PC-3 (cell line): ENCODE results near the gene GPC6. TPM values are rescaled to one million over a fixed set of nuclear protein-coding genes. Genes with fewer than 3 reads are reported as not detected.

ENCODE experiments used
- ATAC-seq: fragments of 200-7000 bp; cut with Tn5 transposase; 2 replicates; pipeline ENCODE4 v1.9.1; 2020; ENCODE audit warnings: mild to moderate bottlenecking, moderate library complexity
- BruUV-seq: library from RNA; stranded (reverse); fragments of 400-500 nt; replicated peaks from 2 replicates; lab custom pipeline; 2021; lab: Mats Ljungman, UMichigan
- CTCF ChIA-PET: fragments of 300-600 bp; sonication (Branson Sonifier 250); formaldehyde crosslinking; loops from one replicate; lab custom pipeline; 2022; ENCODE audit warnings: antibody characterized with exemption; lab: Charles Lee
- POLR2A ChIA-PET: fragments of 300-600 bp; sonication (Branson Sonifier 250); formaldehyde crosslinking; loops from one replicate; lab custom pipeline; 2022; ENCODE audit warnings: antibody characterized with exemption; ENCODE audit not compliant: unreplicated experiment; lab: Charles Lee
- DNase-seq: peaks from one replicate; pipeline ENCODE4 v3.0.0-alpha.2; 2015
- H2AFZ ChIP-seq: fragments of 300-600 bp; sonication (generic); 2 replicates; pipeline ENCODE4 v1.6.0; 2016; ENCODE audit warnings: antibody characterized with exemption, low read length
- H3F3A ChIP-seq: fragments of 300-600 bp; sonication (generic); one replicate; pipeline ENCODE4 v1.6.0; 2017; ENCODE audit warnings: antibody characterized with exemption, low read length, control low read depth, mild to moderate bottlenecking; ENCODE audit not compliant: unreplicated experiment
- H3K27ac ChIP-seq: fragments of 300-600 bp; sonication (generic); 2 replicates; pipeline ENCODE4 v1.5.1; 2016; ENCODE audit warnings: mild to moderate bottlenecking, low read length
- H3K27me3 ChIP-seq: fragments of 300-600 bp; sonication (generic); 2 replicates; pipeline ENCODE4 v1.6.1; 2016; ENCODE audit warnings: low read length, mixed read lengths
- H3K36me3 ChIP-seq: fragments of 300-600 bp; sonication (generic); 2 replicates; pipeline ENCODE4 v1.6.1; 2016; ENCODE audit warnings: low read depth, mixed run types, low read length, mixed read lengths
- H3K4me1 ChIP-seq: fragments of 300-600 bp; sonication (generic); 2 replicates; pipeline ENCODE4 v1.5.1; 2016; ENCODE audit warnings: low read length; ENCODE audit not compliant: insufficient read depth
- H3K4me2 ChIP-seq: fragments of 300-600 bp; sonication (generic); 2 replicates; pipeline ENCODE4 v1.6.0; 2016; ENCODE audit warnings: low read length
- H3K4me3 ChIP-seq: fragments of 300-600 bp; sonication (generic); 2 replicates; pipeline ENCODE4 v1.5.1; 2016; ENCODE audit warnings: mild to moderate bottlenecking, low read length, mixed read lengths
- H3K79me2 ChIP-seq: fragments of 300-600 bp; sonication (generic); 2 replicates; pipeline ENCODE4 v1.6.1; 2017; ENCODE audit warnings: low read length, mixed read lengths
- H3K9ac ChIP-seq: fragments of 300-600 bp; sonication (generic); 2 replicates; pipeline ENCODE4 v1.6.0; 2016; ENCODE audit warnings: mild to moderate bottlenecking, low read length
- H3K9me2 ChIP-seq: fragments of 300-600 bp; sonication (generic); replicated peaks from 2 replicates; pipeline ENCODE4 v1.6.1; 2016; ENCODE audit warnings: mixed run types, low read length, mixed read lengths
- H3K9me3 ChIP-seq: fragments of 300-600 bp; sonication (generic); 2 replicates; pipeline ENCODE4 v1.6.1; 2016; ENCODE audit warnings: low read length, mixed read lengths
- H4K20me1 ChIP-seq: fragments of 300-600 bp; sonication (generic); 2 replicates; pipeline ENCODE4 v1.6.1; 2016; ENCODE audit warnings: low read length, mixed read lengths
- EZH2 ChIP-seq: fragments of 300-600 bp; sonication (generic); IDR thresholded peaks from one replicate; pipeline ENCODE4 v1.6.1; 2017; ENCODE audit warnings: antibody characterized with exemption, mild to moderate bottlenecking, low read length; ENCODE audit not compliant: unreplicated experiment
- EZH2phosphoT487 ChIP-seq: fragments of 300-600 bp; sonication (generic); IDR thresholded peaks from 2 replicates; pipeline ENCODE4 v1.6.1; 2018; ENCODE audit warnings: mild to moderate bottlenecking, antibody characterized with exemption, low read length, borderline replicate concordance
- intact Hi-C: fragments of 100-400 bp; cut with micrococcal nuclease; formaldehyde crosslinking; loops from 2 replicates; pipeline ENCODE4 v1.9.0; 2023
- total RNA-seq: library from RNA; depleted of rRNA; stranded (reverse); fragments of >200 nt; gene quantifications from 2 replicates; pipeline ENCODE4 v1.2.3, GENCODE V29; 2014
- TF ChIP-seq, protein P1 (sequence below): fragments of 300-600 bp; sonication (generic); conservative IDR thresholded peaks from 2 replicates; pipeline ENCODE4 v1.5.1; 2017; ENCODE audit warnings: antibody characterized with exemption, low read depth, mild to moderate bottlenecking, low read length

Gene GPC6
- total RNA-seq, 1 experiment from 2014 or later = 3.5 TPM

DNA sequence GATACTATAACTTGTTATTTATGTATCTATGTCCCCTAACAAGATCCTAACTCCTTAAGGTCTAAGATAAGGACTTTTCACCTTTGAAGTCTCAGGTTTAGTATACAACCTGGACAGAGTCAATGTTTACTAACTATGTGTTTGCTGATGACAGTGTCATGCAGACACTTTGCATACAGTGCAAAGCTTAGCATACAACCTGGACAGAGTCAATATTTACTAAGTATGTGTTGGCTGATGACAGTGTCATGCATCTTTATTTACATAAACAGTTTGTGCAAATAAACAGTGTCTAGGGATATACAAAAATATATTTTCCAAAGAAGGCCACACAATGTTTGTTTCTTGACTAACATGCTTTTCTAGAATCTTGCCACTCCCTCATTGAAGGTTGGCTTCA, 1218.2 kb downstream of the GPC6 start:
- no peaks in the 10 kb centered on the region for H3K9me3 ChIP-seq
- BruUV-seq = no TSS peak

DNA sequence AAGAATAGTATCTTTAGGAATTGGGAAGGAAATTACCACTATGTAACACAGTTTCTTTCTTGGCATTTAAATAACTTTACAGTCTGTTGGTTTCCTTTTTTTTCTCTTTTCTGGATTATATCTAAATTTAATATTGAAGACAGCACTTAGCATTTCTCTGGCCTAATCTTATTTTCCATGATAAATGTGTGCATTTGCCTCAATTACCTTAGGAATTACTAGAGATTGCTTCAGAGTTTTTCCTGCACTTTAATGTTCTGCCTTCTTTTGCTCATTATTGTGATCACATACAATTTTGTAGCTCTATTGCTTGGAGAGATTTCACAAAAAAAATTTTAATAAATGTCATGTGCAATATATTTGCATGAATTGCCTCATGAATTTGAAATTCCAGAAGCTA, 1227.7 kb downstream of the GPC6 start:
- Histone ChIP-seq H3K9me2 (no peaks in the 10 kb centered on the region), H3K79me2 (no peaks in the 10 kb centered on the region), H4K20me1 (no peaks in the 10 kb centered on the region), H3K9me3 (no peaks in the 10 kb centered on the region), H3K36me3 (no peaks in the 10 kb centered on the region), H3F3A (no peaks in the 10 kb centered on the region), H3K4me2 (no peak overlapping the region), H3K9ac (no peak overlapping the region), H3K27ac (no peak overlapping the region), H3K4me3 (no peak overlapping the region), H3K27me3 (no peaks in the 10 kb centered on the region), H2AFZ (no peak overlapping the region), H3K4me1 (no peaks in the 10 kb centered on the region)
- ChIA-PET CTCF (no interaction called here), POLR2A (no interaction called here)
- intact Hi-C loops = no loop called here
- ATAC-seq (no peak), DNase-seq (no peak)
- BruUV-seq = no TSS peak
- TF ChIP-seq EZH2phosphoT487 (no peak), EZH2 (no peak)
- TF ChIP-seq, protein P1, sequence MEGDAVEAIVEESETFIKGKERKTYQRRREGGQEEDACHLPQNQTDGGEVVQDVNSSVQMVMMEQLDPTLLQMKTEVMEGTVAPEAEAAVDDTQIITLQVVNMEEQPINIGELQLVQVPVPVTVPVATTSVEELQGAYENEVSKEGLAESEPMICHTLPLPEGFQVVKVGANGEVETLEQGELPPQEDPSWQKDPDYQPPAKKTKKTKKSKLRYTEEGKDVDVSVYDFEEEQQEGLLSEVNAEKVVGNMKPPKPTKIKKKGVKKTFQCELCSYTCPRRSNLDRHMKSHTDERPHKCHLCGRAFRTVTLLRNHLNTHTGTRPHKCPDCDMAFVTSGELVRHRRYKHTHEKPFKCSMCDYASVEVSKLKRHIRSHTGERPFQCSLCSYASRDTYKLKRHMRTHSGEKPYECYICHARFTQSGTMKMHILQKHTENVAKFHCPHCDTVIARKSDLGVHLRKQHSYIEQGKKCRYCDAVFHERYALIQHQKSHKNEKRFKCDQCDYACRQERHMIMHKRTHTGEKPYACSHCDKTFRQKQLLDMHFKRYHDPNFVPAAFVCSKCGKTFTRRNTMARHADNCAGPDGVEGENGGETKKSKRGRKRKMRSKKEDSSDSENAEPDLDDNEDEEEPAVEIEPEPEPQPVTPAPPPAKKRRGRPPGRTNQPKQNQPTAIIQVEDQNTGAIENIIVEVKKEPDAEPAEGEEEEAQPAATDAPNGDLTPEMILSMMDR = no peak

More for the DNA sequence above, 1218.2 kb downstream of the GPC6 start:
- ChIA-PET CTCF (no interaction called here), POLR2A (no interaction called here)
- peak; percentile 85 for ATAC-seq
- Histone ChIP-seq H4K20me1 (no peaks in the 10 kb centered on the region), H2AFZ (no peak overlapping the region), H3K9ac (no peak overlapping the region), H3K4me2 (no peak overlapping the region), H3K9me2 (no peaks in the 10 kb centered on the region), H3F3A (no peaks in the 10 kb centered on the region), H3K4me3 (no peak overlapping the region), H3K27ac (no peak overlapping the region), H3K36me3 (no peaks in the 10 kb centered on the region), H3K4me1 (no peaks in the 10 kb centered on the region; the same call in 1 of the 2 replicates), H3K27me3 (no peaks in the 10 kb centered on the region), H3K79me2 (no peaks in the 10 kb centered on the region)
- TF ChIP-seq EZH2 (no peak), EZH2phosphoT487 (no peak)
- TF ChIP-seq, protein P1 = no peak
- DNase-seq = peak; percentile 39
- intact Hi-C loops = no loop called here

DNA sequence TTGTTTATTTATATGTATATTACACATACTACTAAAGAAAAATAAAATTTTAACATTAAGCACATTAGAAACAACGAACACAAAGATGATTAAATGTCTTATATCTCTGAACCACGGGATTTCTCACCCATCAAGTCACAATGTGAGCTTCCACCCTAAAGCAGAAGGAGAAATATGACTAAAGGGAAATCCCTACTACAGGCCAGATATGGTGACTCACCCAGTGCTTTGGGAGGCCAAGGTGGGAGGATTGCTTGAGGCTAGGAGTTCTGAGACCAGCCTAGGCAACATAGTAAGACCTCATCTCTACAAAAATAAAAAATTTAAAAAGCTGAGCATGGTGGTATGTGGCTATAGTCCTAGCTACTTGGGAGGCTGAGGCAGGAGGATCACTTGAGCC, 1228.3 kb downstream of the GPC6 start:
- H3K4me1 ChIP-seq = no peaks in the 10 kb centered on the region
- no peak for TF ChIP-seq EZH2phosphoT487
- TF ChIP-seq, protein P1 = no peak
- TF ChIP-seq EZH2 = no peak
- H3K9me3 ChIP-seq = no peaks in the 10 kb centered on the region
- no peak overlapping the region for H3K4me2 ChIP-seq
- ChIA-PET POLR2A (no interaction called here), CTCF (no interaction called here)
- no peaks in the 10 kb centered on the region for H3K36me3 ChIP-seq
- DNase-seq (peak; percentile 20), ATAC-seq (no peak)
- H3F3A ChIP-seq = no peaks in the 10 kb centered on the region
- no TSS peak for BruUV-seq
- H3K4me3 ChIP-seq = no peak overlapping the region
- H3K27me3 ChIP-seq = no peaks in the 10 kb centered on the region
- no peak overlapping the region for H2AFZ ChIP-seq
- intact Hi-C loops = no loop called here
- no peaks in the 10 kb centered on the region for H3K9me2 ChIP-seq
- H3K9ac ChIP-seq = no peak overlapping the region
- H4K20me1 ChIP-seq = no peaks in the 10 kb centered on the region
- no peaks in the 10 kb centered on the region for H3K79me2 ChIP-seq
- no peak overlapping the region for H3K27ac ChIP-seq
